Psoas muscle (tissue), 8 donors: ENCODE data around the gene NAA20. TPM values are rescaled to one million over a fixed set of nuclear protein-coding genes. Genes with fewer than 3 reads are reported as not detected.

Source experiments
- ATAC-seq, 4 donors: fragments of 200-7000 bp; cut with Tn5 transposase; one replicate each; pipeline ENCODE4 v1.9.1; 2020; ENCODE audit warnings: moderate library complexity in 3 of 4, mild to moderate bottlenecking in 2 of 4
- DNase-seq, 2 donors: peaks; one replicate each; pipeline ENCODE4 v3.0.0-alpha.2; 2020
- H3K27ac ChIP-seq: fragments of 200-600 bp; one replicate; pipeline ENCODE4 v1.8.0; 2022
- H3K27me3 ChIP-seq, 3 donors: fragments of 200-600 bp in 1 of 3; one replicate each; pipeline versions ENCODE4 v1.6.1 to v1.8.0; 2013 to 2022; ENCODE audit warnings: low read length in 2 of 3, mild to moderate bottlenecking in 2 of 3, moderate library complexity in 1 of 3; ENCODE audit not compliant: insufficient read depth in 3 of 3
- H3K36me3 ChIP-seq, 2 donors: fragments of 200-600 bp in 1 of 2; one replicate each; pipeline versions ENCODE4 v1.6.1 to v1.8.0; 2013 to 2022; ENCODE audit warnings: low read depth in 1 of 2, mild to moderate bottlenecking in 1 of 2, moderate library complexity in 1 of 2; ENCODE audit not compliant: insufficient read depth in 1 of 2
- H3K4me1 ChIP-seq: fragments of 200-600 bp; one replicate; pipeline ENCODE4 v1.8.0; 2022
- H3K4me3 ChIP-seq: fragments of 200-600 bp; one replicate; pipeline ENCODE4 v1.8.0; 2022; ENCODE audit warnings: mild to moderate bottlenecking
- H3K9me3 ChIP-seq: fragments of 200-600 bp; one replicate; pipeline ENCODE4 v1.8.0; 2022
- WGBS, 3 donors: extraction: QIAGEN DNeasy Blood & Tissue Kit; methylation state at CpG; one replicate each; pipeline versions ENCODE4 v1.1.6 to v1.1.7; 2013; 5-methylcytosine and 5-hydroxymethylcytosine counted together
- intact Hi-C, 2 donors: fragments of 100-400 bp; cut with DNase I; formaldehyde crosslinking; loops; one replicate each; pipeline versions ENCODE4 v1.11.0 to v1.14.2; 2022
- polyA plus RNA-seq, 3 donors: library from polyadenylated mRNA; stranded (reverse); fragments of 200-250 nt; gene quantifications; one replicate each; pipeline ENCODE4 v1.2.3, GENCODE V29; 2013
- total RNA-seq, 4 donors: library from RNA; stranded (reverse); fragmentation: NEBNext Ultra II Directional in 2 of 4; extraction: Animal tissue kit (Norgen Biotek cat#: 25700) in 2 of 4; gene quantifications; one replicate each; pipeline versions ENCODE4 v1.2.1 to v1.2.4, GENCODE V29; 2021 to 2023
- TF ChIP-seq, protein P1 (sequence below): fragments of 200-600 bp; IDR thresholded peaks from one replicate; pipeline ENCODE4 v1.8.0; 2022; ENCODE audit warnings: antibody characterized with exemption
- donor health status: healthy with polysubstance abuse.
- donor health status: DM: no; HTN: no; CAD: no; lungs with moderate emphysema.
- donor health status: Bipolar disorder and iron deficiency.
- donor health status: healthy.
- donor health status: DM: yes; HTN: yes; CAD: no.
- donor health status: DM: no; HTN: no; CAD: no.
- donor health status: DM: no; HTN: no; CAD: no.
- donor health status: DM: yes; HTN: yes; CAD: no.

Gene NAA20
- total and polyA plus RNA-seq, 7 donors, result 64.2 to 121 (median 95.4) TPM

- Histone ChIP-seq H3K27me3 (no peaks in the 10 kb centered on the region), H3K4me1 (peaks cover 43% of the 10 kb centered on the region), H3K27ac (peak overlapping the region; percentile 82), H3K4me3 (no peak overlapping the region), H3K9me3 (no peaks in the 10 kb centered on the region), H3K36me3 (no peaks in the 10 kb centered on the region)
- TF ChIP-seq, protein P1, sequence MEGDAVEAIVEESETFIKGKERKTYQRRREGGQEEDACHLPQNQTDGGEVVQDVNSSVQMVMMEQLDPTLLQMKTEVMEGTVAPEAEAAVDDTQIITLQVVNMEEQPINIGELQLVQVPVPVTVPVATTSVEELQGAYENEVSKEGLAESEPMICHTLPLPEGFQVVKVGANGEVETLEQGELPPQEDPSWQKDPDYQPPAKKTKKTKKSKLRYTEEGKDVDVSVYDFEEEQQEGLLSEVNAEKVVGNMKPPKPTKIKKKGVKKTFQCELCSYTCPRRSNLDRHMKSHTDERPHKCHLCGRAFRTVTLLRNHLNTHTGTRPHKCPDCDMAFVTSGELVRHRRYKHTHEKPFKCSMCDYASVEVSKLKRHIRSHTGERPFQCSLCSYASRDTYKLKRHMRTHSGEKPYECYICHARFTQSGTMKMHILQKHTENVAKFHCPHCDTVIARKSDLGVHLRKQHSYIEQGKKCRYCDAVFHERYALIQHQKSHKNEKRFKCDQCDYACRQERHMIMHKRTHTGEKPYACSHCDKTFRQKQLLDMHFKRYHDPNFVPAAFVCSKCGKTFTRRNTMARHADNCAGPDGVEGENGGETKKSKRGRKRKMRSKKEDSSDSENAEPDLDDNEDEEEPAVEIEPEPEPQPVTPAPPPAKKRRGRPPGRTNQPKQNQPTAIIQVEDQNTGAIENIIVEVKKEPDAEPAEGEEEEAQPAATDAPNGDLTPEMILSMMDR, result no peak
- ATAC-seq, result peak; percentile 12 to 46 (median 38)
- intact Hi-C loops, result no loop called here
- DNase-seq, result no peak
- 18 to 21% (median 20%) methylated on average over 10 of the region's 10 CpGs for WGBS, 3 donors
Observed at GRCh38 chr20:20070871-20071726, 53.9 kb downstream of the NAA20 start.

DNA sequence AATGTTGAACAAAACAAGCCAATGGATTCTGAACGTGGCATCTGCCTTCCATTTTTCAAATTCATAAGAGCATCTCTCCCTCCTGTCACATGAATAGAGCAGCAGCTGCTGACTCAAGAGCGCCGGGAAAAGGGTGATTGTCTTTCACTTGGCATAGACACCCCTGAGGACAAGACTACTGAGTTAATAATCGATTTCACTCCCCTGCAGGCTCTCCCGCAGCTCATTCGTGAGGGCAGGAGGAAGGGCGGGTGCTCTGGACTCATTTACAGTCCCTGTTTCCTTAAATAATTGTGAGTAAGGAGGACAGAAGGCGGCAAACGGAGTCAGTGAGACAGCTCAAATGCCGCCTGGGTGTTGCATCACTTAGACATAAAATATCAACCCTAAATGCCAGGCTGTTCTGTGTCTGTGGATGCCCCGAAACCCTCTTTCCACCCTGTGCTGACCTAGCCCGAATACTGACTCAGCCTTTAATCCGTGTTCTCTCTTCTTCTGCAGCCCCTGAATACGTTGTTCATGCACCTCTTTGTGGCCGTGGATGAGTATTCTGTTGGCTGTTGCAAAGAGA is 56.7 kb downstream of the NAA20 start:
- Histone ChIP-seq H3K27ac (peak overlapping the region; percentile 92), H3K9me3 (no peaks in the 10 kb centered on the region), H3K27me3 (no peaks in the 10 kb centered on the region), H3K36me3 (no peaks in the 10 kb centered on the region), H3K4me1 (peaks cover 56% of the 10 kb centered on the region), H3K4me3 (peak overlapping the region; percentile 54)
- DNase-seq (peak; percentile 41 to 79), ATAC-seq (peak; percentile 65 to 76 (median 71))
- intact Hi-C loops, result no loop called here
- 16 to 24% (median 18%) methylated on average over 15 of the region's 15 CpGs for WGBS, 3 donors
- TF ChIP-seq, protein P1, result no peak

GRCh38 chr20:20075032-20075431 is 57.9 kb downstream of the NAA20 start:
- H3K4me1 ChIP-seq, result peaks cover 56% of the 10 kb centered on the region
- peak in 3 of 4 donors; percentile 31 to 65 (median 33) for ATAC-seq
- intact Hi-C loops, result no loop called here

GRCh38 chr20:20076297-20077065 is 59.3 kb downstream of the NAA20 start:
- TF ChIP-seq, protein P1, result no peak
- WGBS, 3 donors, result 34 to 37% (median 36%) methylated on average over 9 of the region's 9 CpGs
- peak; percentile 82 to 92 (median 90) for ATAC-seq
- Histone ChIP-seq H3K4me1 (peaks cover 46% of the 10 kb centered on the region), H3K4me3 (peak overlapping the region; percentile 54), H3K36me3 (no peaks in the 10 kb centered on the region), H3K27ac (peak overlapping the region; percentile 92), H3K27me3 (no peaks in the 10 kb centered on the region), H3K9me3 (no peaks in the 10 kb centered on the region)
- peak; percentile 77 to 92 for DNase-seq
- intact Hi-C loops, result no loop called here

More at GRCh38 chr20:20075032-20075431, 57.9 kb downstream of the NAA20 start:
- WGBS, 3 donors, result 85 to 94% (median 87%) methylated on average over 4 of the region's 4 CpGs
- Histone ChIP-seq H3K27ac (peak overlapping the region; percentile 92), H3K36me3 (no peaks in the 10 kb centered on the region), H3K27me3 (no peaks in the 10 kb centered on the region), H3K9me3 (no peaks in the 10 kb centered on the region), H3K4me3 (peak overlapping the region; percentile 54)
- no peak for DNase-seq
- TF ChIP-seq, protein P1, result no peak
